Testis (tissue), 2 donors: Measurements from ENCODE around the gene ALDH1A2.

Source experiments
- CTCF ChIP-seq, 3 experiments: fragments of 450-650 bp in 2 of 3; fragments of 200-600 bp in 1 of 3; sonication (generic) in 1 of 3; IDR thresholded peaks; one replicate each; pipeline ENCODE4 v1.5.1; 2016 to 2019; ENCODE audit warnings: antibody characterized with exemption in 3 of 3, mild to moderate bottlenecking in 2 of 3, moderate library complexity in 1 of 3
- POLR2A ChIP-seq: fragments of 450-650 bp; IDR thresholded peaks from one replicate; pipeline ENCODE4 v1.6.1; 2017; ENCODE audit warnings: antibody characterized with exemption, mild to moderate bottlenecking, moderate library complexity

DNA sequence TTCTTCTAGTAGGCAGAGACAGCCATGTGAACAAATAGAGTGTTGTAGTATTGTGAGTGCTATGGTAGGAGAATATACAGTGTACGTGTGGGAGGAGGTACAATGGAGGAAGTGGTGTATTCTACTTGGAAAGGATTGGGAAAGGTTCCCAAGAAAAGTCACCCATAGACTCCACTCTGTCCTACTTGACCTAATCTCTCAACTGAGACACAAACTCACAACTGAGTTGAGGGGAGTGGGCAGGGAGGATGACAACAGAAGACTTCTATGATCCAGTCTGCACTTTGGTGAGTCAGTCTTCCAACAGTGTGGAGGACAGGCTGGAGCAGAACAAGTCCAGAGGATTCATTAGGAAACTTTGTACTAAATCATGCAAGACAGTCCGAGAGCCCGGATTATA, 43.9 kb upstream of the ALDH1A2 start:
- TF ChIP-seq CTCF (IDR thresholded peaks at IDR 0.05) (no peak), POLR2A (no peak)
